Activated T-cell treated with anti-CD3 and anti-CD28 coated beads, Interleukin-2, amount 50 U/mL, for 72 hours (primary cell): ENCODE measurements around the gene LOX. TPM values are rescaled to one million over a fixed set of nuclear protein-coding genes. Genes with fewer than 3 reads are reported as not detected.

ENCODE experiments used
- ATAC-seq, 2 donors: fragments of 150-1000 bp; cut with Tn5 transposase; replicated peaks in 1 of 2; 2 replicates each; pipeline ENCODE4 v1.10.0; 2021; ENCODE audit warnings: moderate library complexity in 2 of 2, mild to moderate bottlenecking in 1 of 2
- DNase-seq, 2 donors: peaks; one replicate each; pipeline ENCODE4 v3.0.0; 2021 to 2022; ENCODE audit warnings: mixed read lengths in 1 of 2
- H3K27ac Mint-ChIP-seq: one replicate; pipeline ENCODE4 v1.8.0; 2022; ENCODE audit warnings: mild to moderate bottlenecking, moderate library complexity, mixed read lengths
- H3K27me3 Mint-ChIP-seq: one replicate; pipeline ENCODE4 v1.8.0; 2022; ENCODE audit warnings: low read depth, mixed read lengths
- H3K36me3 Mint-ChIP-seq, 2 donors: one replicate each; pipeline ENCODE4 v1.8.0; 2022; ENCODE audit warnings: mixed read lengths in 2 of 2, mild to moderate bottlenecking in 1 of 2; ENCODE audit not compliant: insufficient read depth in 2 of 2
- H3K4me1 Mint-ChIP-seq: one replicate; pipeline ENCODE4 v1.8.0; 2022; ENCODE audit warnings: low read depth, mixed read lengths
- H3K4me3 Mint-ChIP-seq, 2 donors: one replicate each; pipeline ENCODE4 v1.8.0; 2022; ENCODE audit warnings: mild to moderate bottlenecking in 2 of 2, mixed read lengths in 2 of 2, moderate library complexity in 2 of 2
- H3K9me3 Mint-ChIP-seq, 2 donors: one replicate each; pipeline ENCODE4 v1.8.0; 2022; ENCODE audit warnings: mixed read lengths in 2 of 2
- total RNA-seq, 2 donors: library from RNA; stranded (reverse); gene quantifications; one replicate each; pipeline ENCODE4 v1.2.3, GENCODE V29; 2022

The LOX gene
- total RNA-seq, 2 donors from 2014 or later = not detected

- no peaks in the 10 kb centered on the region for H3K27me3 Mint-ChIP-seq
- peaks cover 5% of the 10 kb centered on the region in 2 donors for H3K36me3 Mint-ChIP-seq
- H3K9me3 Mint-ChIP-seq = no peaks in the 10 kb centered on the region
- no peak overlapping the region for H3K4me3 Mint-ChIP-seq
- H3K27ac Mint-ChIP-seq = no peak overlapping the region
- DNase-seq = no peak
- ATAC-seq = no peak
- H3K4me1 Mint-ChIP-seq = peaks cover 21% of the 10 kb centered on the region
Observed at GRCh38 chr5:122015471-122015870, 62.6 kb downstream of the LOX start.

GRCh38 chr5:122014236-122014935, 63.7 kb downstream of the LOX start:
- Mint-ChIP-seq H3K27ac (no peak overlapping the region), H3K9me3 (no peaks in the 10 kb centered on the region), H3K27me3 (no peaks in the 10 kb centered on the region), H3K4me1 (peaks cover 21% of the 10 kb centered on the region), H3K36me3 (peaks cover 0 to 3% of the 10 kb centered on the region in 2 donors), H3K4me3 (no peak overlapping the region)
- DNase-seq (no peak), ATAC-seq (no peak)

Other genes with a start within 250 kb of the LOX start
- not detected for gene FTMT, start 226.4 kb downstream of the LOX start, total RNA-seq
- 10 to 100 TPM in 1 of 2 donors, 1 to 10 TPM in 1; 9.3 to 12.2 TPM for gene SRFBP1, start 116.3 kb downstream of the LOX start, total RNA-seq
- gene ZNF474, start 51.3 kb upstream of the LOX start, total RNA-seq = under 1 TPM in 1 of 2 donors, not detected in 1; 0.12 TPM
- not detected for gene SNCAIP, start 234.0 kb upstream of the LOX start, total RNA-seq